HG03103 (cell line): ENCODE results near the gene CNIH2.
"Not testable (repeated sequence)": the region's sequence is repeated elsewhere in the genome, so short reads cannot be mapped to it uniquely, and the experiment has no call there.

ENCODE experiments used
- ATAC-seq: cut with Tn5 transposase; IDR thresholded peaks from one replicate; pipeline ENCODE4 v1.9.1; 2021; ENCODE audit warnings: low read depth; ENCODE audit not compliant: unreplicated experiment

CNIH2 gene

GRCh38 chr11:66277471-66278362, at the start of gene CNIH2:
CNIH2 (plus strand) TSS chr11:66278175; CDS start chr11:66278457, 282 bp downstream.
- ATAC-seq, result no peak

GRCh38 chr11:66228521-66228920, 49.5 kb upstream of the CNIH2 start:
- ATAC-seq, result no peak

- ATAC-seq, result no peak
These were observed 47.8 kb upstream of the CNIH2 start for GRCh38 chr11:66230156-66230555.

GRCh38 chr11:66230978-66231377, 47.0 kb upstream of the CNIH2 start:
- ATAC-seq, result no peak

- no peak for ATAC-seq
These were observed 46.4 kb upstream of the CNIH2 start for GRCh38 chr11:66231561-66231960.

- no peak for ATAC-seq
These were observed 45.2 kb upstream of the CNIH2 start for GRCh38 chr11:66232769-66233168.

- no peak for ATAC-seq
These were observed 44.7 kb upstream of the CNIH2 start for GRCh38 chr11:66233301-66233700.

- ATAC-seq, result no peak
These were observed 42.8 kb upstream of the CNIH2 start for GRCh38 chr11:66235141-66235540.

GRCh38 chr11:66237867-66238266, 40.1 kb upstream of the CNIH2 start:
- ATAC-seq, result no peak

GRCh38 chr11:66238786-66239413, 39.1 kb upstream of the CNIH2 start:
- no peak for ATAC-seq

- ATAC-seq, result no peak
These were observed 38.5 kb upstream of the CNIH2 start for GRCh38 chr11:66239511-66239910.

- no peak for ATAC-seq
These were observed 37.8 kb upstream of the CNIH2 start for GRCh38 chr11:66239998-66240780.

GRCh38 chr11:66240781-66241136, 37.2 kb upstream of the CNIH2 start:
- no peak for ATAC-seq

GRCh38 chr11:66242095-66242765, 35.7 kb upstream of the CNIH2 start:
- no peak for ATAC-seq

- ATAC-seq, result no peak
These were observed 34.0 kb upstream of the CNIH2 start for GRCh38 chr11:66243782-66244535.

- no peak for ATAC-seq
These were observed 30.7 kb upstream of the CNIH2 start for GRCh38 chr11:66247295-66247694.

- ATAC-seq, result no peak
These were observed 30.2 kb upstream of the CNIH2 start for GRCh38 chr11:66247801-66248200.

- no peak for ATAC-seq
These were observed 29.1 kb upstream of the CNIH2 start for GRCh38 chr11:66248903-66249302.

- ATAC-seq, result no peak
These were observed 26.2 kb upstream of the CNIH2 start for GRCh38 chr11:66251809-66252208.

GRCh38 chr11:66253081-66253480, 24.9 kb upstream of the CNIH2 start:
- not testable (repeated sequence) for ATAC-seq
